HCT116 (cell line): ENCODE results near the gene COPG2.
"Not testable (repeated sequence)": the region's sequence is repeated elsewhere in the genome, so short reads cannot be mapped to it uniquely, and the experiment has no call there.

Experiments
- POLR2A ChIP-seq: IDR thresholded peaks from 2 replicates; pipeline ENCODE4 v1.7.0; 2011; ENCODE audit warnings: borderline replicate concordance; ENCODE audit not compliant: insufficient read depth, insufficient read length; ENCODE audit errors: extremely low read depth
- ZNF274 ChIP-seq: fragments of 200-500 bp; sonication (Bioruptor generic); IDR thresholded peaks from 2 replicates; pipeline ENCODE4 v1.6.1; 2014; ENCODE audit warnings: mild to moderate bottlenecking, low read depth, low read length, inconsistent platforms
- TF ChIP-seq, protein P1 (sequence below), 3 experiments: fragments of 200-600 bp in 1 of 3; sonication (generic) in 1 of 3; IDR thresholded peaks in 2 of 3; conservative IDR thresholded peaks in 1 of 3; 2 replicates each; pipeline ENCODE4 v1.5.1; 2012 to 2017; ENCODE audit warnings: low read depth in 2 of 3, low read length in 2 of 3, antibody characterized with exemption in 1 of 3, borderline replicate concordance in 1 of 3, control low read depth in 1 of 3, mild to moderate bottlenecking in 1 of 3, mixed read lengths in 1 of 3, mixed run types in 1 of 3, moderate library complexity in 1 of 3; ENCODE audit not compliant: insufficient read depth in 1 of 3
- TF ChIP-seq, protein P2 (sequence below): IDR thresholded peaks from 2 replicates; pipeline ENCODE4 v1.6.1; 2011; ENCODE audit warnings: mild to moderate bottlenecking, low read length, moderate library complexity; ENCODE audit not compliant: insufficient replicate concordance; ENCODE audit errors: extremely low read depth
- TF ChIP-seq, protein P3 (sequence below): IDR thresholded peaks from 2 replicates; pipeline ENCODE4 v1.6.1; 2012

DNA sequence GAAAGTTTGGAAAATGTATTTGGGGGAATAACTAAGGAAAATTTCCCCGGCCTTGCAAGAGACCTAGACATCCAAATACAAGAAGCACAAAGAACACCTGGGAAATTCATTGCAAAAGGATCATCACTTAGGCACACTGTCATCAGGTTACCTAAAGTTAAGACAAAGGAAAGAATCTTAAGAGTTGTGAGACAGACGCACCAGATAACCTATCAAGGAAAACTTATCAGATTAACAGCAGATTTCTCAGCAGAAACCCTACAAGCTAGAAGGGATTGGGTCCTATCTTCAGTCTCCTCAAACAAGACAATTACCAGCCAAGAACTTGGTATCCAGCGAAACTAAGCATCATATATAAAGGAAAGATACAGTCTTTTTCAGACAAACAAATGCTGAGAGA, 93.4 kb downstream of the COPG2 start:
- TF ChIP-seq, protein P1, sequence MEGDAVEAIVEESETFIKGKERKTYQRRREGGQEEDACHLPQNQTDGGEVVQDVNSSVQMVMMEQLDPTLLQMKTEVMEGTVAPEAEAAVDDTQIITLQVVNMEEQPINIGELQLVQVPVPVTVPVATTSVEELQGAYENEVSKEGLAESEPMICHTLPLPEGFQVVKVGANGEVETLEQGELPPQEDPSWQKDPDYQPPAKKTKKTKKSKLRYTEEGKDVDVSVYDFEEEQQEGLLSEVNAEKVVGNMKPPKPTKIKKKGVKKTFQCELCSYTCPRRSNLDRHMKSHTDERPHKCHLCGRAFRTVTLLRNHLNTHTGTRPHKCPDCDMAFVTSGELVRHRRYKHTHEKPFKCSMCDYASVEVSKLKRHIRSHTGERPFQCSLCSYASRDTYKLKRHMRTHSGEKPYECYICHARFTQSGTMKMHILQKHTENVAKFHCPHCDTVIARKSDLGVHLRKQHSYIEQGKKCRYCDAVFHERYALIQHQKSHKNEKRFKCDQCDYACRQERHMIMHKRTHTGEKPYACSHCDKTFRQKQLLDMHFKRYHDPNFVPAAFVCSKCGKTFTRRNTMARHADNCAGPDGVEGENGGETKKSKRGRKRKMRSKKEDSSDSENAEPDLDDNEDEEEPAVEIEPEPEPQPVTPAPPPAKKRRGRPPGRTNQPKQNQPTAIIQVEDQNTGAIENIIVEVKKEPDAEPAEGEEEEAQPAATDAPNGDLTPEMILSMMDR (IDR thresholded peaks at IDR 0.05 in 2 of 3, conservative IDR thresholded peaks at IDR 0.05 in 1 of 3; ENCODE audit: borderline replicate concordance in 1 of 3, insufficient read depth in 1 of 3, low read depth in 2 of 3, low read length in 2 of 3) = not testable (repeated sequence)
- not testable (repeated sequence) for TF ChIP-seq POLR2A, ZNF274
- TF ChIP-seq, protein P2, sequence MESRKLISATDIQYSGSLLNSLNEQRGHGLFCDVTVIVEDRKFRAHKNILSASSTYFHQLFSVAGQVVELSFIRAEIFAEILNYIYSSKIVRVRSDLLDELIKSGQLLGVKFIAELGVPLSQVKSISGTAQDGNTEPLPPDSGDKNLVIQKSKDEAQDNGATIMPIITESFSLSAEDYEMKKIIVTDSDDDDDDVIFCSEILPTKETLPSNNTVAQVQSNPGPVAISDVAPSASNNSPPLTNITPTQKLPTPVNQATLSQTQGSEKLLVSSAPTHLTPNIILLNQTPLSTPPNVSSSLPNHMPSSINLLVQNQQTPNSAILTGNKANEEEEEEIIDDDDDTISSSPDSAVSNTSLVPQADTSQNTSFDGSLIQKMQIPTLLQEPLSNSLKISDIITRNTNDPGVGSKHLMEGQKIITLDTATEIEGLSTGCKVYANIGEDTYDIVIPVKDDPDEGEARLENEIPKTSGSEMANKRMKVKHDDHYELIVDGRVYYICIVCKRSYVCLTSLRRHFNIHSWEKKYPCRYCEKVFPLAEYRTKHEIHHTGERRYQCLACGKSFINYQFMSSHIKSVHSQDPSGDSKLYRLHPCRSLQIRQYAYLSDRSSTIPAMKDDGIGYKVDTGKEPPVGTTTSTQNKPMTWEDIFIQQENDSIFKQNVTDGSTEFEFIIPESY = not testable (repeated sequence)
- TF ChIP-seq, protein P3, sequence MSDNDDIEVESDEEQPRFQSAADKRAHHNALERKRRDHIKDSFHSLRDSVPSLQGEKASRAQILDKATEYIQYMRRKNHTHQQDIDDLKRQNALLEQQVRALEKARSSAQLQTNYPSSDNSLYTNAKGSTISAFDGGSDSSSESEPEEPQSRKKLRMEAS = not testable (repeated sequence)
